ENCODE measurements around the gene GRK1. TPM values are rescaled to one million over a fixed set of nuclear protein-coding genes. Genes with fewer than 3 reads are reported as not detected.

The GRK1 gene
- total RNA-seq, 2 experiments from 2014 or later, result not detected

GRCh38 chr13:113740661-113741060 is 73.6 kb downstream of the GRK1 start:
- H3K36me3 ChIP-seq (ENCODE audit: insufficient read depth, low read length), result no peaks in the 10 kb centered on the region
- ChIA-PET CTCF (interaction anchor here (1.6 kb wide), 1 partner anchor 19 kb away, joined by 3 read pairs; the partner anchor contains the start of gene TMEM255B), POLR2A (interaction anchor here (1.3 kb wide), 1 partner anchor 8 kb away, joined by 4 read pairs; no protein-coding TSS in a partner anchor)
- H3K27ac ChIP-seq (ENCODE audit: low read depth in 1 of 2, low read length in 2 of 2), result no peak overlapping the region
- ATAC-seq (ENCODE audit: poor library complexity) (no peak), DNase-seq (no peak)
- Mint-ChIP-seq H3K27ac (no peak overlapping the region), H3K4me1 (ENCODE audit: low read depth) (peaks cover 23% of the 10 kb centered on the region), H3K27me3 (peaks cover 33% of the 10 kb centered on the region), H3K9me3 (no peaks in the 10 kb centered on the region), H3K4me3 (no peak overlapping the region), H3K36me3 (ENCODE audit: low read depth) (no peaks in the 10 kb centered on the region)
- peaks cover 12 to 29% of the 10 kb centered on the region in 2 experiments for H3K27me3 ChIP-seq (ENCODE audit: control insufficient read depth in 1 of 2, insufficient read depth in 2 of 2, low read length in 2 of 2)
- no peak for TF ChIP-seq CTCF (IDR thresholded peaks at IDR 0.05)
- intact Hi-C loops (cut with DNase I, micrococcal nuclease), result no loop called here
- no peak overlapping the region for H3K4me3 ChIP-seq (ENCODE audit: low read length)
- H3K9me3 ChIP-seq (ENCODE audit: control insufficient read depth in 1 of 2, insufficient read depth in 1 of 2, low read length in 2 of 2), result peaks cover 0 to 16% of the 10 kb centered on the region in 2 experiments
- peaks cover 30% of the 10 kb centered on the region for H3K4me1 ChIP-seq (ENCODE audit: insufficient read depth, low read length)

- intact Hi-C loops (cut with DNase I, micrococcal nuclease), result no loop called here
- Histone ChIP-seq H3K36me3 (ENCODE audit: insufficient read depth, low read length) (no peaks in the 10 kb centered on the region), H3K4me1 (ENCODE audit: insufficient read depth, low read length) (peaks cover 30% of the 10 kb centered on the region), H3K27ac (ENCODE audit: low read depth in 1 of 2, low read length in 2 of 2) (no peak overlapping the region), H3K9me3 (ENCODE audit: control insufficient read depth in 1 of 2, insufficient read depth in 1 of 2, low read length in 2 of 2) (peaks cover 0 to 16% of the 10 kb centered on the region in 2 experiments), H3K27me3 (ENCODE audit: control insufficient read depth in 1 of 2, insufficient read depth in 2 of 2, low read length in 2 of 2) (peaks cover 12 to 29% of the 10 kb centered on the region in 2 experiments), H3K4me3 (ENCODE audit: low read length) (no peak overlapping the region)
- ChIA-PET CTCF (interaction anchor here (1.6 kb wide), 1 partner anchor 18 kb away, joined by 3 read pairs; the partner anchor contains the start of gene TMEM255B), POLR2A (interaction anchor here (1.3 kb wide), 1 partner anchor 9 kb away, joined by 4 read pairs; no protein-coding TSS in a partner anchor)
- no peak for TF ChIP-seq CTCF (IDR thresholded peaks at IDR 0.05)
- peak overlapping the region; percentile 67 for H3K4me3 Mint-ChIP-seq
- peaks cover 39% of the 10 kb centered on the region for H3K27me3 Mint-ChIP-seq
- H3K27ac Mint-ChIP-seq, result peak overlapping the region; percentile 27
- peak; percentile 74 for ATAC-seq (ENCODE audit: poor library complexity)
- no peaks in the 10 kb centered on the region for H3K36me3 Mint-ChIP-seq (ENCODE audit: low read depth)
- peak in 4 of 14 experiments; percentile 35 to 43 (median 40) for DNase-seq
- H3K9me3 Mint-ChIP-seq, result no peaks in the 10 kb centered on the region
- peaks cover 23% of the 10 kb centered on the region for H3K4me1 Mint-ChIP-seq (ENCODE audit: low read depth)
Measured at GRCh38 chr13:113741191-113741668, 74.2 kb downstream of the GRK1 start.

GRCh38 chr13:113742000-113742441 is 75.0 kb downstream of the GRK1 start:
- H3K9me3 Mint-ChIP-seq, result no peaks in the 10 kb centered on the region
- H3K36me3 Mint-ChIP-seq (ENCODE audit: low read depth), result no peaks in the 10 kb centered on the region
- H3K27me3 ChIP-seq (ENCODE audit: control insufficient read depth in 1 of 2, insufficient read depth in 2 of 2, low read length in 2 of 2), result peaks cover 12 to 29% of the 10 kb centered on the region in 2 experiments
- H3K36me3 ChIP-seq (ENCODE audit: insufficient read depth, low read length), result no peaks in the 10 kb centered on the region
- ChIA-PET CTCF (interaction anchor here (1.6 kb wide), 1 partner anchor 17 kb away, joined by 3 read pairs; the partner anchor contains the start of gene TMEM255B), POLR2A (interaction anchor here (1.3 kb wide), 1 partner anchor 9 kb away, joined by 4 read pairs; no protein-coding TSS in a partner anchor)
- peaks cover 0 to 16% of the 10 kb centered on the region in 2 experiments for H3K9me3 ChIP-seq (ENCODE audit: control insufficient read depth in 1 of 2, insufficient read depth in 1 of 2, low read length in 2 of 2)
- no peak for TF ChIP-seq CTCF (IDR thresholded peaks at IDR 0.05)
- no peak overlapping the region for H3K4me3 ChIP-seq (ENCODE audit: low read length)
- H3K27ac Mint-ChIP-seq, result peak overlapping the region; percentile 66
- peak overlapping the region; percentile 25 for H3K4me3 Mint-ChIP-seq
- DNase-seq (peak in 3 of 14 experiments; percentile 26 to 47 (median 44)), ATAC-seq (ENCODE audit: poor library complexity) (peak; percentile 30)
- H3K4me1 ChIP-seq (ENCODE audit: insufficient read depth, low read length), result peaks cover 30% of the 10 kb centered on the region
- H3K27me3 Mint-ChIP-seq, result peaks cover 41% of the 10 kb centered on the region
- peaks cover 23% of the 10 kb centered on the region for H3K4me1 Mint-ChIP-seq (ENCODE audit: low read depth)
- H3K27ac ChIP-seq (ENCODE audit: low read depth in 1 of 2, low read length in 2 of 2), result no peak overlapping the region
- intact Hi-C loops (cut with DNase I, micrococcal nuclease), result no loop called here
